K562 (cell line): ENCODE measurements around the gene DIRAS1. TPM values are rescaled to one million over a fixed set of nuclear protein-coding genes. Genes with fewer than 3 reads are reported as not detected.

Experiments used
- ATAC-seq: fragments of 200-7000 bp; cut with Tn5 transposase; 3 replicates; pipeline ENCODE4 v1.9.1; 2020; ENCODE audit warnings: moderate library complexity
- BruUV-seq: library from RNA; stranded (reverse); fragments of 400-500 nt; replicated peaks from 2 replicates; lab custom pipeline; 2021; lab: Mats Ljungman, UMichigan
- CTCF ChIA-PET: fragments of 300-600 bp; formaldehyde crosslinking; extraction: SDS; loops from one replicate; lab custom pipeline; 2021; ENCODE audit warnings: low intra/inter-chr PET ratio; lab: Yijun Ruan, JAX
- POLR2A ChIA-PET: fragments of 300-600, 350-650 bp; sonication (Branson Sonifier 250); formaldehyde crosslinking; extraction: SDS; loops from one replicate; lab custom pipeline; 2021; ENCODE audit warnings: antibody characterized with exemption, inconsistent platforms; lab: Yijun Ruan, JAX
- DNase-seq, 4 experiments: peaks; one replicate each; pipeline versions ENCODE4 v3.0.0 to v3.0.0-alpha.2; 2011 to 2018; ENCODE audit warnings: low spot score in 3 of 4, mixed read lengths in 3 of 4; ENCODE audit errors: extremely low read depth in 1 of 4
- FAIRE-seq: peaks from 2 replicates; lab custom pipeline; 2011; peaks lifted over from hg19 to GRCh38; lab: Jason Lieb, UNC
- H2AFZ ChIP-seq: 2 replicates; pipeline ENCODE4 v1.6.0; 2011; ENCODE audit warnings: low read depth, low read length, control low read depth, inconsistent platforms
- H3K27ac ChIP-seq: fragments of 200-600 bp; 3 replicates; pipeline ENCODE4 v1.8.0; 2011; ENCODE audit warnings: low read depth, mild to moderate bottlenecking, control low read depth, inconsistent platforms, low read length, moderate library complexity, mixed read lengths; ENCODE audit errors: extremely low read depth
- H3K27me3 ChIP-seq, 2 experiments: fragments of 300-600 bp in 1 of 2; 2 replicates in 1 of 2; 3 replicates in 1 of 2; pipeline versions ENCODE4 v1.6.0 to v1.8.0; 2011; ENCODE audit warnings: inconsistent platforms in 2 of 2, low read length in 2 of 2, mild to moderate bottlenecking in 1 of 2, mixed read lengths in 1 of 2, moderate library complexity in 1 of 2; ENCODE audit not compliant: control insufficient read depth in 2 of 2, insufficient read depth in 2 of 2
- H3K36me3 ChIP-seq: fragments of 300-600 bp; 3 replicates; pipeline ENCODE4 v1.8.0; 2011; ENCODE audit warnings: mild to moderate bottlenecking, low read length, inconsistent platforms; ENCODE audit not compliant: control insufficient read depth, insufficient read depth
- H3K4me1 ChIP-seq, 2 experiments: fragments of 200-600 bp in 1 of 2; replicated peaks in 1 of 2; 2 replicates in 1 of 2; 3 replicates in 1 of 2; pipeline versions ENCODE4 v1.5.1 to v1.8.0; 2011; ENCODE audit warnings: inconsistent platforms in 2 of 2, low read length in 2 of 2, mild to moderate bottlenecking in 1 of 2, mixed read lengths in 1 of 2, moderate library complexity in 1 of 2; ENCODE audit not compliant: control insufficient read depth in 2 of 2, insufficient read depth in 2 of 2
- H3K4me2 ChIP-seq: 2 replicates; pipeline ENCODE4 v1.6.1; 2011; ENCODE audit warnings: low read length, control low read depth, inconsistent platforms, mixed read lengths; ENCODE audit not compliant: insufficient read depth
- H3K4me3 ChIP-seq: fragments of 200-600 bp; sonication (generic), shearing (Covaris generic); 2 replicates; pipeline ENCODE4 v1.5.1; 2016; ENCODE audit warnings: control low read depth, inconsistent platforms
- H3K79me2 ChIP-seq: fragments of 200-600 bp; 3 replicates; pipeline ENCODE4 v1.8.0; 2011; ENCODE audit warnings: low read length, inconsistent platforms; ENCODE audit not compliant: control insufficient read depth, insufficient read depth
- H3K9ac ChIP-seq, 2 experiments: 2 replicates each; pipeline versions ENCODE4 v1.6.0 to v1.6.1; 2011; ENCODE audit warnings: low read depth in 2 of 2, low read length in 2 of 2, control low read depth in 1 of 2, inconsistent platforms in 1 of 2, mild to moderate bottlenecking in 1 of 2, mixed read lengths in 1 of 2; ENCODE audit not compliant: insufficient read depth in 1 of 2
- H3K9me1 ChIP-seq: one replicate; pipeline ENCODE4 v1.6.0; 2011; ENCODE audit warnings: inconsistent platforms, mild to moderate bottlenecking, low read length, moderate library complexity; ENCODE audit not compliant: control insufficient read depth, insufficient read depth
- H3K9me3 ChIP-seq: replicated peaks from 2 replicates; pipeline ENCODE4 v1.5.1; 2011; ENCODE audit warnings: low read depth, low read length, inconsistent platforms; ENCODE audit not compliant: control insufficient read depth, insufficient read depth
- H4K20me1 ChIP-seq: replicated peaks from 2 replicates; pipeline ENCODE4 v1.6.1; 2011; ENCODE audit warnings: low read length, inconsistent platforms, mixed read lengths; ENCODE audit not compliant: control insufficient read depth, insufficient read depth
- XRCC4 ChIP-seq: IDR thresholded peaks from one replicate; pipeline ENCODE4 v1.6.1; 2011; ENCODE audit not compliant: insufficient read depth, insufficient read length; ENCODE audit errors: extremely low read depth
- ZNF146 ChIP-seq: IDR thresholded peaks from one replicate; pipeline ENCODE4 v1.6.1; 2018; ENCODE audit warnings: missing compliant biosample characterization; ENCODE audit not compliant: unreplicated experiment
- WGBS: fragments of 100-300 bp; shearing (Covaris generic); methylation state at CpG from one replicate; pipeline ENCODE4 v1.1.6; 2016; ENCODE audit warnings: low coverage, mixed read lengths; ENCODE audit not compliant: insufficient coverage; ENCODE audit errors: missing lambda C conversion rate; 5-methylcytosine and 5-hydroxymethylcytosine counted together
- in situ Hi-C: fragments of 300-500 bp; cut with MboI; formaldehyde crosslinking; loops from 4 replicates; pipeline ENCODE4 v1.15.0; 2018; ENCODE audit warnings: inconsistent platforms, mixed read lengths
- intact Hi-C: fragments of 100-400 bp; cut with micrococcal nuclease; formaldehyde crosslinking; loops from 2 replicates; pipeline ENCODE4 v1.14.2; 2022
- polyA plus RNA-seq, 8 experiments: library from polyadenylated mRNA; depleted of rRNA in 4 of 8; stranded (reverse) in 5 of 8; unstranded in 3 of 8; fragments of >200 nt; fragmentation: Nextera tagmentation in 2 of 8; fragmentation: Illumina TruSeq in 1 of 8; extraction: Ambion mirVana in 2 of 8; extraction: Trizol in 1 of 8; gene quantifications; 2 replicates each; pipeline versions ENCODE4 v1.2.1 to v1.2.3, GENCODE V29; 2011 to 2014; ENCODE audit warnings: inconsistent platforms in 1 of 8, missing spikeins in 1 of 8
- total RNA-seq, 7 experiments: library from RNA; depleted of rRNA in 6 of 7; stranded (reverse); fragments of >200 nt in 6 of 7; fragmentation: Illumina TruSeq in 2 of 7; extraction: Trizol in 2 of 7; gene quantifications; 2 replicates each; pipeline versions ENCODE4 v1.2.1 to v1.2.3, GENCODE V29; 2011 to 2021; ENCODE audit warnings: low replicate concordance in 1 of 7

Gene DIRAS1
- total and polyA plus RNA-seq, 9 of the 15 experiments (the other 6 are each of a cell fraction or from before 2014, with no cell fraction given) = 0.11 to 12.0 (median 2.9) TPM

DNA sequence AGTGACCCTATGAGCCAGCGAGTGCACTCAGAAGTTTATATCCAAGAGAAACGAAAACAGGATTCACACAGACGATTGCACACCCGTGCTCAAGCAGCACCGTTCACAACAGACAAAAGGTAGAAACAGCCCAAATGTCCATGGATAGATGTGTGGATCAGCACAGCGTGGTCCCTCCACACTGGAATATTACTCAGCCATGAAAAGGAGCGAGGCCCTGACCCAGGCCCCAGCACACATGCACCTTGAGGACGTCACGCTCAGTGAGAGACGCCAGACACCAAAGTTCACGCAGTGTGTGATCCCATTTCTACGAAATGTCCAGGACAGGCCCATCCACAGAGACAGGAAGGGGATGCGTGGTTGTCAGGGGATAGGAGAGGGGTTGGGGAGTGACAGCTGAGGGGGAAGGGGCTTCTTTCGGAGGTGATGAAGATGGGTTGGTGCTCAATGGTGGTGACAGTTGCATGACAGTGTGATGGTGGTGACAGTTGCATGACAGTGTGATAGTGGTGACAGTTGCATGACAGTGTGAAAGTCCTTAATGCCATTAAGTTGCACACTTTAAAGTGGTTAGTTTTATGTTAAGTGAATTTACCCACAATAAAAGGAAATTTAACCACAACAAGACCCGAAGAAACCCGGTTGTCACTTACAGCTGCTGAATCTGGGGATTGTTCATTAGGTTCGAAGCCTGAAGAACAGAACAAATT lies 37.6 kb upstream of the DIRAS1 start:
- Histone ChIP-seq H3K4me3 (no peak overlapping the region), H3K27me3 (no peaks in the 10 kb centered on the region), H3K9me3 (no peaks in the 10 kb centered on the region)
- POLR2A ChIA-PET = interaction anchor here (1.1 kb wide), 1 partner anchor 12 kb away, joined by 4 read pairs; no protein-coding TSS in a partner anchor
- TF ChIP-seq ZNF146 (CRISPR knock-in tag) (peak; percentile 98), XRCC4 (no peak)
- TF ChIP-seq, all 486 proteins: peak for 1
- no peaks in the 10 kb centered on the region for H4K20me1 ChIP-seq
- no peak overlapping the region for H3K9ac ChIP-seq
- no peak overlapping the region for H3K4me2 ChIP-seq
- ATAC-seq (no peak), FAIRE-seq (no peak), DNase-seq (no peak)
- in situ Hi-C loops (no loop called here), intact Hi-C loops (no loop called here)
- CTCF ChIA-PET = no interaction called here
- H3K4me1 ChIP-seq = peaks cover 0 to 19% of the 10 kb centered on the region in 2 experiments; a peak in 1 of 5 replicates
- H3K9me1 ChIP-seq = no peaks in the 10 kb centered on the region
- no TSS peak for BruUV-seq
- peaks cover 93% of the 10 kb centered on the region; the same call in 2 of the 3 replicates for H3K36me3 ChIP-seq
- H2AFZ ChIP-seq = no peak overlapping the region
- 95% methylated on average over 17 of the region's 17 CpGs for WGBS
- H3K27ac ChIP-seq = no peak overlapping the region
- no peaks in the 10 kb centered on the region for H3K79me2 ChIP-seq
